SIG-M5 (cell line): ENCODE measurements around the gene TMEM14A.
"Not testable (repeated sequence)": the region's sequence is repeated elsewhere in the genome, so short reads cannot be mapped to it uniquely, and the experiment has no call there.

ENCODE experiments used
- DNase-seq: peaks from one replicate; lab custom pipeline; 2025; lab: John Stamatoyannopoulos, UW

TMEM14A gene

GRCh38 chr6:52657870-52658269 is 13.0 kb upstream of the TMEM14A start:
- DNase-seq = no peak

GRCh38 chr6:52661551-52661950 is 9.4 kb upstream of the TMEM14A start:
- DNase-seq = no peak

- DNase-seq = no peak
Measured at GRCh38 chr6:52662031-52662430, 8.9 kb upstream of the TMEM14A start.

- no peak for DNase-seq
Measured at GRCh38 chr6:52663120-52663935, 7.6 kb upstream of the TMEM14A start.

- no peak for DNase-seq
Measured at GRCh38 chr6:52663936-52664185, 7.1 kb upstream of the TMEM14A start.

GRCh38 chr6:52664186-52664990 is 6.5 kb upstream of the TMEM14A start:
- DNase-seq = no peak

- DNase-seq = no peak
Measured at GRCh38 chr6:52664991-52665686, 5.8 kb upstream of the TMEM14A start.

- no peak for DNase-seq
Measured at GRCh38 chr6:52666071-52666470, 4.8 kb upstream of the TMEM14A start.

- no peak for DNase-seq
Measured at GRCh38 chr6:52666523-52666922, 4.4 kb upstream of the TMEM14A start.

GRCh38 chr6:52667572-52667971 is 3.3 kb upstream of the TMEM14A start:
- DNase-seq = no peak

- no peak for DNase-seq
Measured at GRCh38 chr6:52671676-52672075, 763 bp downstream of the TMEM14A start.

GRCh38 chr6:52672412-52673025 is 1.6 kb downstream of the TMEM14A start:
- no peak for DNase-seq

GRCh38 chr6:52674666-52675065 is 3.8 kb downstream of the TMEM14A start:
- DNase-seq = no peak

- DNase-seq = no peak
Measured at GRCh38 chr6:52675372-52675771, 4.5 kb downstream of the TMEM14A start.

- not testable (repeated sequence) for DNase-seq
Measured at GRCh38 chr6:52676631-52677030, 5.7 kb downstream of the TMEM14A start.

- no peak for DNase-seq
Measured at GRCh38 chr6:52681416-52681815, 10.5 kb downstream of the TMEM14A start.

- DNase-seq = no peak
Measured at GRCh38 chr6:52686878-52687699, 16.2 kb downstream of the TMEM14A start.

- DNase-seq = no peak
Measured at GRCh38 chr6:52689857-52690256, 18.9 kb downstream of the TMEM14A start.

GRCh38 chr6:52691718-52692117 is 20.8 kb downstream of the TMEM14A start:
- DNase-seq = no peak

GRCh38 chr6:52693773-52694172 is 22.9 kb downstream of the TMEM14A start:
- DNase-seq = no peak

GRCh38 chr6:52694404-52694803 is 23.5 kb downstream of the TMEM14A start:
- DNase-seq = no peak

- DNase-seq = no peak
Measured at GRCh38 chr6:52696418-52696817, 25.5 kb downstream of the TMEM14A start.
